GM23338 (cell line): Measurements from ENCODE around the gene KRT83. TPM values are rescaled to one million over a fixed set of nuclear protein-coding genes. Genes with fewer than 3 reads are reported as not detected.

Experiments
- CREB1 ChIP-seq: fragments of 250-450 bp; sonication (Bioruptor Pico); IDR thresholded peaks from 2 replicates; pipeline ENCODE4 v1.5.0; 2020; ENCODE audit warnings: low read depth, mild to moderate bottlenecking, moderate library complexity
- CTCF ChIP-seq, 2 experiments: fragments of 200-600 bp in 1 of 2; sonication (generic) in 1 of 2; conservative IDR thresholded peaks; 2 replicates each; pipeline versions ENCODE4 v1.5.1 to v1.6.1; 2016 to 2017; ENCODE audit warnings: antibody characterized with exemption in 2 of 2, low read depth in 2 of 2, mild to moderate bottlenecking in 2 of 2, moderate library complexity in 1 of 2
- EZH2phosphoT487 ChIP-seq: fragments of 200-600 bp; sonication (generic); IDR thresholded peaks from one replicate; pipeline ENCODE4 v1.8.1; 2018; ENCODE audit warnings: antibody characterized with exemption; ENCODE audit not compliant: unreplicated experiment
- JUNB ChIP-seq: IDR thresholded peaks from one replicate; pipeline ENCODE4 v1.6.1; 2016; ENCODE audit warnings: antibody characterized with exemption; ENCODE audit not compliant: unreplicated experiment
- NANOG ChIP-seq: IDR thresholded peaks from 2 replicates; pipeline ENCODE4 v1.6.1; 2016; ENCODE audit warnings: antibody characterized with exemption, borderline replicate concordance
- STAT1 ChIP-seq: IDR thresholded peaks from one replicate; pipeline ENCODE4 v1.6.1; 2016; ENCODE audit warnings: antibody characterized with exemption; ENCODE audit not compliant: unreplicated experiment
- ZNF114 ChIP-seq: fragments of 250-450 bp; sonication (Bioruptor Pico); IDR thresholded peaks from 2 replicates; pipeline ENCODE4 v1.5.0; 2020; ENCODE audit warnings: mild to moderate bottlenecking, moderate library complexity
- ZNF331 ChIP-seq: fragments of 250-450 bp; sonication (Bioruptor Pico); IDR thresholded peaks from 2 replicates; pipeline ENCODE4 v1.5.0; 2020; ENCODE audit warnings: low read depth, mild to moderate bottlenecking, moderate library complexity
- ZNF462 ChIP-seq: fragments of 250-450 bp; sonication (Bioruptor Pico); IDR thresholded peaks from 2 replicates; pipeline ENCODE4 v1.5.0; 2020; ENCODE audit warnings: mild to moderate bottlenecking, moderate library complexity
- polyA plus RNA-seq: library from polyadenylated mRNA; unstranded; fragments of >200 nt; fragmentation: Nextera tagmentation; extraction: Ambion mirVana; gene quantifications from 2 replicates; pipeline ENCODE4 v1.2.1, GENCODE V29; 2016
- total RNA-seq: library from RNA; depleted of rRNA; stranded (reverse); fragments of >200 nt; shearing (Covaris generic); gene quantifications from 2 replicates; pipeline ENCODE4 v1.2.3, GENCODE V29; 2014

Gene KRT83
- total and polyA plus RNA-seq, 2 experiments from 2014 or later: not detected

DNA sequence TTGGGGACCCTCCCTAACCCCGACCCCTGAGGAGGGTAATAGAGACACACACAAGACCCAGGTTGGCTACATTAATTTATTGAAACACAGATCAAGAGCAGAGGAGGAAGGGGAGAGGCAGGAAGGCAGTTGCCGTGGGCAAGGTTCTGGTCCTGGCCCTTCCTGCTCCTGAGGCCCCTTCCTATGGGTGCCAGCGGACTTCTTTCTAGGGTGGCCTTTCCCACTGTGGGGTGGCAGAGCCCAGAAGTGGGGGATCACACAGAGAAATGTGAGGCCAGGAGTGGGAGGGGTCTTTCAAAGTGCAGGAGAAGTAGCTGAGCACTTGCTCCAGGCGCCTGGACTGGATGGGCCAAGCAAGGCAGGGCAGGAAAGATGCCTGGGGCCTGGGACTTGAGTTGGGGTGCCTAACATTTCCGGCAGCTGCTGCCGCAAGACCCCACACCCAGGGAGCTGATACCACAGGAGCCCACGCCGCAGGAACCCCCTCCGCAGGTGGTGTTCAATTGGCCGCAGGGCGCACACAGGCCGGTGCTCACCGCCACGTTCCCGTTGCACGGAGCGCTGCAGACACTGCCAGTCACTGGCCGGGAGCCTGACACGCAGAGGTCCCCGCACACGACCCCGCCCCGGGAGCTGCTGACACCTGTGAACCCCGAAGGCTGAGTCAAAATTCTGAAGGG, 35.2 kb downstream of the KRT83 start (continued):
- TF ChIP-seq ZNF462 (CRISPR knock-in tag): no peak
- TF ChIP-seq JUNB: no peak
- no peak for TF ChIP-seq ZNF114 (CRISPR knock-in tag)
- TF ChIP-seq EZH2phosphoT487: no peak
- no peak for TF ChIP-seq CREB1 (CRISPR knock-in tag)
- no peak for TF ChIP-seq NANOG
- TF ChIP-seq ZNF331: no peak
- TF ChIP-seq CTCF (conservative IDR thresholded peaks at IDR 0.05; ENCODE audit: low read depth in 2 of 2): no peak
- no peak for TF ChIP-seq STAT1
